Measurements from ENCODE around the gene CIRBP. TPM values are rescaled to one million over a fixed set of nuclear protein-coding genes. Genes with fewer than 3 reads are reported as not detected.
A peak's percentile ranks its signal among the peaks of the same experiment; 100 is the strongest.

The CIRBP gene
- total and polyA plus RNA-seq, 3 donors from 2014 or later = 483 to 661 (median 621) TPM

GRCh38 chr19:1265615-1266128 lies 3.5 kb upstream of the CIRBP start:
- no peaks in the 10 kb centered on the region for H3K36me3 ChIP-seq (ENCODE audit: low read depth, missing control alignments)
- intact Hi-C loops (cut with DNase I; ENCODE audit: low total_unique reads) = no loop called here
- peak overlapping the region in 1 of 2 donors; percentile 60 for H3K4me3 ChIP-seq
- WGBS, 2 donors = 2 to 13% methylated on average over 8 to 16 of the region's 28 CpGs
- H3K27ac ChIP-seq = peak overlapping the region; percentile 68 to 89
- H3K27me3 ChIP-seq = no peaks in the 10 kb centered on the region
- peaks cover 70% of the 10 kb centered on the region for H3K4me1 ChIP-seq
- H3K9me3 ChIP-seq = no peaks in the 10 kb centered on the region
- TF ChIP-seq CTCF (IDR thresholded peaks at IDR 0.05) (no peak), POLR2A (IDR thresholded peaks at IDR 0.05) (no peak)
- no peak for DNase-seq

GRCh38 chr19:1266129-1266915 lies 2.8 kb upstream of the CIRBP start:
- DNase-seq = peak; percentile 84
- H3K27ac ChIP-seq = peak overlapping the region; percentile 68 to 89
- H3K4me1 ChIP-seq = peaks cover 74% of the 10 kb centered on the region
- intact Hi-C loops (cut with DNase I; ENCODE audit: low total_unique reads) = no loop called here
- no peaks in the 10 kb centered on the region for H3K9me3 ChIP-seq
- TF ChIP-seq CTCF (IDR thresholded peaks at IDR 0.05) (no peak), POLR2A (IDR thresholded peaks at IDR 0.05) (no peak)
- 0 to 6% methylated on average over 28 to 57 of the region's 84 CpGs for WGBS, 2 donors
- no peaks in the 10 kb centered on the region for H3K27me3 ChIP-seq
- H3K4me3 ChIP-seq = peak overlapping the region; percentile 50 to 60
- no peaks in the 10 kb centered on the region for H3K36me3 ChIP-seq (ENCODE audit: low read depth, missing control alignments)

GRCh38 chr19:1266916-1267476 lies 2.1 kb upstream of the CIRBP start:
- WGBS, 2 donors = 0 to 3% methylated on average over 23 to 32 of the region's 59 CpGs
- Histone ChIP-seq H3K36me3 (ENCODE audit: low read depth, missing control alignments) (no peaks in the 10 kb centered on the region), H3K4me3 (peak overlapping the region; percentile 50 to 60), H3K27ac (peak overlapping the region; percentile 68 to 89), H3K9me3 (no peaks in the 10 kb centered on the region), H3K4me1 (peaks cover 74% of the 10 kb centered on the region), H3K27me3 (no peaks in the 10 kb centered on the region)
- no peak for DNase-seq
- TF ChIP-seq CTCF (IDR thresholded peaks at IDR 0.05) (peak; percentile 98 to 100 (median 99)), POLR2A (IDR thresholded peaks at IDR 0.05) (no peak)
- intact Hi-C loops (cut with DNase I; ENCODE audit: low total_unique reads) = no loop called here

GRCh38 chr19:1267477-1268225 lies 1.5 kb upstream of the CIRBP start:
- intact Hi-C loops (cut with DNase I; ENCODE audit: low total_unique reads) = no loop called here
- TF ChIP-seq CTCF (IDR thresholded peaks at IDR 0.05) = no peak
- Histone ChIP-seq H3K27ac (peak overlapping the region in 1 of 2 donors; percentile 87), H3K4me1 (peaks cover 71% of the 10 kb centered on the region), H3K4me3 (peak overlapping the region in 1 of 2 donors; percentile 60), H3K9me3 (no peaks in the 10 kb centered on the region), H3K36me3 (ENCODE audit: low read depth, missing control alignments) (no peaks in the 10 kb centered on the region), H3K27me3 (no peaks in the 10 kb centered on the region)
- WGBS, 2 donors = 19 to 32% methylated on average over 21 to 34 of the region's 35 CpGs
- no peak for DNase-seq
